NT2/D1 (cell line): Measurements from ENCODE around the gene SPATA46.

Experiments used
- DNase-seq: peaks from one replicate; pipeline ENCODE4 v3.0.0-alpha.2; 2011; ENCODE audit warnings: low read depth, low spot score
- H3K27me3 ChIP-seq: 2 replicates; pipeline ENCODE4 v1.6.0; 2011; ENCODE audit warnings: mild to moderate bottlenecking; ENCODE audit not compliant: insufficient read length, insufficient read depth
- H3K36me3 ChIP-seq: 2 replicates; pipeline ENCODE4 v1.6.1; 2011; ENCODE audit warnings: mild to moderate bottlenecking, low read length, mixed read lengths; ENCODE audit not compliant: insufficient read depth, insufficient read length
- H3K4me1 ChIP-seq: 2 replicates; pipeline ENCODE4 v1.5.1; 2011; ENCODE audit not compliant: insufficient read depth, insufficient read length
- H3K4me3 ChIP-seq: 2 replicates; pipeline ENCODE4 v1.5.1; 2011; ENCODE audit warnings: low read depth; ENCODE audit not compliant: insufficient read length
- H3K9ac ChIP-seq: 2 replicates; pipeline ENCODE4 v1.6.0; 2011; ENCODE audit warnings: low read depth; ENCODE audit not compliant: insufficient read length
- H3K9me3 ChIP-seq: 2 replicates; pipeline ENCODE4 v1.5.1; 2011; ENCODE audit warnings: mild to moderate bottlenecking, low read length; ENCODE audit not compliant: insufficient read depth
- SUZ12 ChIP-seq: IDR thresholded peaks from 2 replicates; pipeline ENCODE4 v1.6.1; 2011; ENCODE audit not compliant: insufficient read length, insufficient read depth; ENCODE audit errors: extremely low read depth
- YY1 ChIP-seq: IDR thresholded peaks from 2 replicates; pipeline ENCODE4 v1.6.1; 2011; ENCODE audit not compliant: insufficient read length, insufficient read depth
- ZNF274 ChIP-seq: IDR thresholded peaks from 2 replicates; pipeline ENCODE4 v1.6.1; 2011; ENCODE audit warnings: mild to moderate bottlenecking, low read depth, low read length

Gene SPATA46

DNA sequence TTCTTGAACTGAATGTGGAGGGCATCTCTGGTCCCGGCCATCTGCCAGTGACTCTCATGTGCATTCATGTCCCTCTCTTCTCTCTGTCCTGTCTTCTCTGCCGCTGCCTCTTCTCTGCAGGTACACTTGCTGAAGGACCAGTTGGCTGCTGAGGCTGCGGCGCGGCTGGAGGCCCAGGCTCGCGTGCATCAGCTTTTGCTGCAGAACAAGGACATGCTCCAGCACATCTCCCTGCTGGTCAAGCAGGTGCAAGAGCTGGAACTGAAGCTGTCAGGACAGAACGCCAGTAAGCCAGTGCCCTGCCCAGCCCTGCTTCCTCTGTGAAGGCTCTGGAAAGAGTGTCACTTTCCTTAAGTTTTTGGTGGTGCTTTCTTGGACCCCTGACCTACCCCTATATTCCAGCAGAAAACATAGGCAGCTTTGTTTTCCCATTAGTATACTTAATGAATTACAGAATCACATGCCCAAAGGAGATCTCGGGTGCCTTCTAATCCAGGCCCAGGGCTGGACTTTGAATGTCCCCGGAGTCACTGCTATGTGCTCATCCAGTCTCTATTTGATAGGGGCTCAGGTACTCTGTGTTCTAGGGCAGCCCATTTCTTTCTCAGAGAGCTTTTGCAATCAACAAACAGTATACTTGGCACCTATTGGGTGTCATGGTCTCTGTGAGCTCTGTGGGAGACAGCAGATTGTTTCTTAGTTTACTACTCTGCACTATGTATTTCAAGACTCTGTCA, 11.2 kb downstream of the SPATA46 start:
- Histone ChIP-seq H3K27me3 (no peaks in the 10 kb centered on the region), H3K9me3 (no peaks in the 10 kb centered on the region), H3K36me3 (peaks cover 27% of the 10 kb centered on the region), H3K4me3 (no peak overlapping the region), H3K4me1 (no peaks in the 10 kb centered on the region), H3K9ac (no peak overlapping the region)
- TF ChIP-seq SUZ12 = no peak
- TF ChIP-seq ZNF274 = no peak
- no peak for TF ChIP-seq YY1
- DNase-seq = no peak

- Histone ChIP-seq H3K27me3 (no peaks in the 10 kb centered on the region), H3K4me3 (no peak overlapping the region), H3K9ac (no peak overlapping the region), H3K4me1 (no peaks in the 10 kb centered on the region), H3K9me3 (no peaks in the 10 kb centered on the region), H3K36me3 (peaks cover 23% of the 10 kb centered on the region)
- DNase-seq = no peak
- TF ChIP-seq ZNF274 (no peak), YY1 (no peak), SUZ12 (no peak)
Measured at GRCh38 chr1:162364498-162364897, 12.2 kb downstream of the SPATA46 start.

- DNase-seq = no peak
- H3K36me3 ChIP-seq = peaks cover 24% of the 10 kb centered on the region
- no peaks in the 10 kb centered on the region for H3K27me3 ChIP-seq
- H3K4me3 ChIP-seq = no peak overlapping the region
- H3K9me3 ChIP-seq = no peaks in the 10 kb centered on the region
- no peak overlapping the region for H3K9ac ChIP-seq
- H3K4me1 ChIP-seq = no peaks in the 10 kb centered on the region
- no peak for TF ChIP-seq YY1
- TF ChIP-seq SUZ12 = no peak
- TF ChIP-seq ZNF274 = no peak
Measured at GRCh38 chr1:162363823-162364222, 12.8 kb downstream of the SPATA46 start.

DNA sequence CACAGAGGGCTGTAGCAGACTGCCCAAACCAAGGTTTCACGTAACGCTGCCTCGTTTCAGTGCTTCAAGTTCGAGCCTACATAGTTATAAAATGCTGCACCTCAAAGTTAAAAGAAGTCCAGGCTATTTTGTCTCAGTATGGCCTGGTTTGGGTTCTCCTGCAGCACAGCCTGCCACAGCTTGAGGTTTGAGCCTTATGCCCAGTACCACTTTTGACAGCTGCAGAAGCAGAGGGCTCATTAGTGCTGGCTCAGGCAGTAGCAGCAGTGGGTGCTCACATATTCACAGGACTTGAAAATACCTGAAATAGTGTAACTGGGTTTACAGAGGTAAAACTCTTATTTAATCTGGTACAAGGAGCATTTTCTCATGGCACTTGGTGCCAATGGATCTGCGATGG, 15.3 kb downstream of the SPATA46 start:
- Histone ChIP-seq H3K36me3 (peaks cover 29% of the 10 kb centered on the region), H3K9me3 (no peaks in the 10 kb centered on the region), H3K27me3 (no peaks in the 10 kb centered on the region), H3K4me3 (no peak overlapping the region), H3K4me1 (peaks cover 2% of the 10 kb centered on the region), H3K9ac (no peak overlapping the region)
- no peak for DNase-seq
- TF ChIP-seq YY1 = no peak
- no peak for TF ChIP-seq SUZ12
- no peak for TF ChIP-seq ZNF274

DNA sequence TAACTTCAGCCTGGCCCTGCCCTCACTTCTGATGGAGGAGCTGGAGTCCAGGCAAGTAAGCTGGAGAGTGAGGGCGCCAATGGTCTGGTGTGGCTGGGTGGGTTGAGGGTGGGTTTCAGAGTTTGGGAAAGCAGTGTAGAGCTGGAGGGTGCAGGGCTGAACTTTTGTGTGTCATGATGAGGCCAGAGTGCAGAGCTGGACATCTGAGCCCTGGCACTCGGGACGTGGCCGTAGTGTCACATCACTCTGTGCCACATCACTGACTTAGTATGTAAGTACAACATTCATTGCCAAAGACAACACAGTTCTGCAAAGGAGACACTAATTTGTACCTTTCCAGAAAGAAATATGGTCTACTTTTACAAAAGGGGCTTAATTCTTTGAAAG, 15.8 kb downstream of the SPATA46 start:
- Histone ChIP-seq H3K4me1 (peaks cover 2% of the 10 kb centered on the region), H3K4me3 (no peak overlapping the region), H3K9me3 (no peaks in the 10 kb centered on the region), H3K9ac (no peak overlapping the region), H3K27me3 (no peaks in the 10 kb centered on the region), H3K36me3 (peaks cover 32% of the 10 kb centered on the region)
- no peak for DNase-seq
- TF ChIP-seq YY1 (no peak), SUZ12 (no peak), ZNF274 (no peak)

GRCh38 chr1:162360237-162360873, 16.3 kb downstream of the SPATA46 start:
- Histone ChIP-seq H3K9me3 (no peaks in the 10 kb centered on the region), H3K36me3 (peaks cover 34% of the 10 kb centered on the region), H3K4me1 (peaks cover 2% of the 10 kb centered on the region), H3K4me3 (no peak overlapping the region), H3K9ac (no peak overlapping the region), H3K27me3 (no peaks in the 10 kb centered on the region)
- TF ChIP-seq ZNF274 = no peak
- TF ChIP-seq SUZ12 = no peak
- no peak for DNase-seq

- H3K4me1 ChIP-seq = peaks cover 2% of the 10 kb centered on the region
- DNase-seq = no peak
Measured at GRCh38 chr1:162359523-162360236, 17.0 kb downstream of the SPATA46 start.

More at GRCh38 chr1:162359523-162360236, 17.0 kb downstream of the SPATA46 start:
- Histone ChIP-seq H3K9ac (no peak overlapping the region), H3K4me3 (no peak overlapping the region), H3K9me3 (no peaks in the 10 kb centered on the region), H3K36me3 (peaks cover 33% of the 10 kb centered on the region), H3K27me3 (no peaks in the 10 kb centered on the region)
- no peak for TF ChIP-seq ZNF274
- no peak for TF ChIP-seq YY1
- TF ChIP-seq SUZ12 = no peak
